ENCODE data around the gene MESD. TPM values are rescaled to one million over a fixed set of nuclear protein-coding genes. Genes with fewer than 3 reads are reported as not detected.

Gene MESD
- polyA plus RNA-seq, 1 experiment: 11.0 TPM

DNA sequence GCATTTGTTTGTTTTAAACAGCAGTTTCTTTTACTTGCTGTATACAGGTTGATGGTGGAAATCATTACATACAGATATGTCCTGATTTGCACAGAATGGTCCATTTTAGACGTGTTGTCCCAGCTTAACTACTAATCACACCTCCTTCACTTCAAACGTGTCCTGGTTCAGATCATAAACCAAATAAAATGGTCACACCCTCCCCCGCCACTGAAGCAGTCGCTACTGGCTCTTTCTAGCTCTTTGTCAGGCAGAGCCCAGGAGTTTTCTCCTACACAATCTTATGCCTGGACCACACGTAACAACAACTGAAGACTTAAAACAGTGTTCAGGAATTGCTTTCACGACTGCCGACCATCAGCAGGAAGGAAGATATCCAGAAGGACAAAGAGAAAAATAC is 73.6 kb downstream of the MESD start:
- no peak for TF ChIP-seq CTCF (IDR thresholded peaks at IDR 0.05; ENCODE audit: insufficient read depth, low read depth, low read length)
- Histone ChIP-seq H3K36me3 (ENCODE audit: control insufficient read depth, insufficient read depth, low read length) (peaks cover 56% of the 10 kb centered on the region), H3K4me3 (ENCODE audit: low read depth, low read length) (no peak overlapping the region), H3K27me3 (ENCODE audit: control insufficient read depth, insufficient read depth, low read length) (no peaks in the 10 kb centered on the region)
- no peak for DNase-seq (ENCODE audit: low read depth)
- CTCF ChIA-PET: no interaction called here
- POLR2A ChIA-PET: no interaction called here

DNA sequence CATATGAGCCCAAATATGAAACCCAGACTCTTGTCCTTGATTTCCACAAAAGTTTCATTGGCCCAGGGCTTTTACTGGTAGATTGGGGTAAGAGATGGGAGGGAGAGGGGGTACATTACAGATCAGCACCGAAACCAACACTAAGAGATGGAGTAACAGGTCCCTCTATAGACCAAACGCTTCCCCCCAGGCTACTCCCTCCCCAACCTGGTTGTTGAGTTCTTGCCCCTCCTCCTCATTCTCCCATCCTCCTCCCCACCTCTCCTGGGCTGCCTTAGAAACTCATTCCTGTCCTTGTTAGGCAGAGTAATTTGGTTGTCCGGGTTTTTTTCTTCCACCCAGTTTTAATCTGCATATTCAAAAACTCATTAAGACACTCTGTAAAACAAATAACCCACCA is 74.1 kb downstream of the MESD start:
- H3K36me3 ChIP-seq (ENCODE audit: control insufficient read depth, insufficient read depth, low read length): peaks cover 57% of the 10 kb centered on the region
- H3K4me3 ChIP-seq (ENCODE audit: low read depth, low read length): no peak overlapping the region
- H3K27me3 ChIP-seq (ENCODE audit: control insufficient read depth, insufficient read depth, low read length): no peaks in the 10 kb centered on the region
- TF ChIP-seq CTCF (IDR thresholded peaks at IDR 0.05; ENCODE audit: insufficient read depth, low read depth, low read length): no peak
- no peak for DNase-seq (ENCODE audit: low read depth)
- ChIA-PET CTCF (no interaction called here), POLR2A (interaction anchor here (0.7 kb wide), 1 partner anchor 19 kb away, joined by 3 read pairs; no protein-coding TSS in a partner anchor)

DNA sequence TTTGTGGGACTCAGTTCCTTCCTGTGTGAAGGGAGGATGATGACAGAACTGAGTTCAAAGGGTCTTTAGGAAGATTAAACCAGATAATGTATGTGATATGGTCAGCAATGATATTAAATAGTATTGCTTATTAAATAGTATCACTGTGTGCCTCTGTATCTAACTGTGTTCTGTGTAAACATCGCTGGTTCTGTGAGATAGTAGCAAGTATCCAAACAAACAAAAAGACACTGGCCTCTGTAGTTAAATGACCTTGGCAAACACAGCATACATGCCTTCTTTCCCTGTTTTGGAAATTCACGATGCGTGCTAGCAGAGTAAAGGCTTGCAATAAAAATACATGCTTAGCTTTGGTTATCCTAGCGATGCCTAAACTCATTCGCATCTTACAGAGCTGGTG is 76.1 kb downstream of the MESD start:
- peaks cover 52% of the 10 kb centered on the region for H3K36me3 ChIP-seq (ENCODE audit: control insufficient read depth, insufficient read depth, low read length)
- POLR2A ChIA-PET: no interaction called here
- H3K27me3 ChIP-seq (ENCODE audit: control insufficient read depth, insufficient read depth, low read length): no peaks in the 10 kb centered on the region
- no peak for TF ChIP-seq CTCF (IDR thresholded peaks at IDR 0.05; ENCODE audit: insufficient read depth, low read depth, low read length)
- no peak overlapping the region for H3K4me3 ChIP-seq (ENCODE audit: low read depth, low read length)
- DNase-seq (ENCODE audit: low read depth): no peak
- CTCF ChIA-PET: no interaction called here

DNA sequence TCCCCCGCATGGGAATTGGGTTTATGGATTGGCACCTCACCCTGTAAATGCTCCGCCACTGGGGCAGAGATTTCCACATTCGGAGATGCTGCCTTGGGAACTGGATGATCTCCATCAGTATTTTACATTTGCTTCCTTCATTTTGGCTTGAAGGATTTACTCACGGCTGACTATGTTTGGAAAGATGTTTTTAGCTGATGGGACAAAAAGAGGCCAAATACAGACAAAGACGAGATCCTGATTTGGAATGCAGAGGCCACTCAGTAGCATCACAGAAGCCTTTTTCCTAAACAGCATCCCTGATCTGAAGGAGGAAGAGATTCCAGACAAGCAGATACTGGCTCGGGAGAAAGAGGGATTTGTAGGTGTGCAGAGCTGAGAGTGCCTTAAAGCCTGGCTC is 76.9 kb downstream of the MESD start:
- Histone ChIP-seq H3K36me3 (ENCODE audit: control insufficient read depth, insufficient read depth, low read length) (peaks cover 55% of the 10 kb centered on the region), H3K4me3 (ENCODE audit: low read depth, low read length) (no peak overlapping the region), H3K27me3 (ENCODE audit: control insufficient read depth, insufficient read depth, low read length) (no peaks in the 10 kb centered on the region)
- ChIA-PET POLR2A (no interaction called here), CTCF (no interaction called here)
- DNase-seq (ENCODE audit: low read depth): no peak
- no peak for TF ChIP-seq CTCF (IDR thresholded peaks at IDR 0.05; ENCODE audit: insufficient read depth, low read depth, low read length)

DNA sequence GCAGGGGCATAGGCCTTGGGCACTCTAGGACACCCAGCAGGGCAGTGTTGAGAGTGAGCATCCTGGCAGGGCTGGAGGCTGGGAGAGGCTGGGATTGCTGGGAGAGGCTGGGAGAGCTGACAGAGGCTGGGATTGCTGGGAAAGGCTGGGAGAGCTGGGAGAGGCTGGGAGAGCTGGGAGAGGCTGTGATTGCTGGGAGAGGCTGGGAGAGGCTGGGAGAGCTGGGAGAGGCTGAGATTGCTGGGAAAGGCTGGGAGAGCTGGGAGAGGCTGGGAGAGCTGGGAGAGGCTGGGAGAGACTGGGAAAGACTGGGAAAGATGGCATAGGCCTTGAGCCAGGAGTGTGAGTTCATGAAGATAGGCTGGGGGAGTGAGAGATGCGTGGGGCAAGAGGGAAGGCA is 77.8 kb downstream of the MESD start:
- H3K4me3 ChIP-seq (ENCODE audit: low read depth, low read length): no peak overlapping the region
- DNase-seq (ENCODE audit: low read depth): no peak
- H3K36me3 ChIP-seq (ENCODE audit: control insufficient read depth, insufficient read depth, low read length): peaks cover 54% of the 10 kb centered on the region
- POLR2A ChIA-PET: interaction anchor here (0.6 kb wide), 1 partner anchor 14 kb away, joined by 21 read pairs; no protein-coding TSS in a partner anchor
- TF ChIP-seq CTCF (IDR thresholded peaks at IDR 0.05; ENCODE audit: insufficient read depth, low read depth, low read length): no peak
- H3K27me3 ChIP-seq (ENCODE audit: control insufficient read depth, insufficient read depth, low read length): no peaks in the 10 kb centered on the region
- CTCF ChIA-PET: interaction anchor here (0.6 kb wide), 1 partner anchor 223 kb away, joined by 3 read pairs; no protein-coding TSS in a partner anchor

Measured in BJ (cell line).